HepG2 (cell line): ENCODE results near the gene AIF1. TPM values are rescaled to one million over a fixed set of nuclear protein-coding genes. Genes with fewer than 3 reads are reported as not detected.
"Not testable (repeated sequence)": the region's sequence is repeated elsewhere in the genome, so short reads cannot be mapped to it uniquely, and the experiment has no call there.

Source experiments
- ATAC-seq: fragments of 200-7000 bp; cut with Tn5 transposase; 3 replicates; pipeline ENCODE4 v1.9.1; 2020; ENCODE audit warnings: mild to moderate bottlenecking, moderate library complexity
- BruUV-seq: library from RNA; stranded (reverse); fragments of 400-500 nt; replicated peaks from 2 replicates; lab custom pipeline; 2021; lab: Mats Ljungman, UMichigan
- CTCF ChIA-PET: fragments of 300-600 bp; formaldehyde crosslinking; extraction: SDS; loops from one replicate; lab custom pipeline; 2021; ENCODE audit warnings: low total read pairs, inconsistent platforms, low intra/inter-chr PET ratio; lab: Yijun Ruan, JAX
- POLR2A ChIA-PET: fragments of 350-600 bp; sonication (Branson Sonifier 250); formaldehyde crosslinking; loops from one replicate; lab custom pipeline; 2020; ENCODE audit warnings: antibody characterized with exemption, inconsistent platforms; lab: Yijun Ruan, JAX
- DNase-seq: peaks from one replicate; pipeline ENCODE4 v3.0.0-alpha.2; 2015; ENCODE audit warnings: low spot score
- FAIRE-seq: peaks from 3 replicates; lab custom pipeline; 2011; peaks lifted over from hg19 to GRCh38; lab: Jason Lieb, UNC
- H2AFZ ChIP-seq: one replicate; pipeline ENCODE4 v1.6.1; 2011; ENCODE audit warnings: low read length, inconsistent platforms
- H3K27ac ChIP-seq: fragments of 300-600 bp; 3 replicates; pipeline ENCODE4 v1.8.0; 2011; ENCODE audit warnings: mixed run types, mild to moderate bottlenecking, mixed read lengths, low read length, inconsistent platforms; ENCODE audit not compliant: insufficient read depth; ENCODE audit errors: extremely low read length
- H3K27me3 ChIP-seq, 2 experiments: fragments of 200-600 bp in 1 of 2; 2 replicates in 1 of 2; 3 replicates in 1 of 2; pipeline versions ENCODE4 v1.6.0 to v1.8.0; 2011; ENCODE audit warnings: low read length in 2 of 2, mild to moderate bottlenecking in 2 of 2, moderate library complexity in 2 of 2, inconsistent platforms in 1 of 2; ENCODE audit not compliant: insufficient read depth in 2 of 2, control insufficient read depth in 1 of 2
- H3K36me3 ChIP-seq, 2 experiments: fragments of 200-600 bp in 1 of 2; replicated peaks in 1 of 2; 2 replicates in 1 of 2; 3 replicates in 1 of 2; pipeline versions ENCODE4 v1.5.1 to v1.8.0; 2011; ENCODE audit warnings: low read length in 2 of 2, inconsistent platforms in 1 of 2; ENCODE audit not compliant: insufficient read depth in 2 of 2, control insufficient read depth in 1 of 2
- H3K4me1 ChIP-seq: 2 replicates; pipeline ENCODE4 v1.5.1; 2012; ENCODE audit warnings: low read length, inconsistent platforms; ENCODE audit not compliant: insufficient read depth
- H3K4me2 ChIP-seq: 2 replicates; pipeline ENCODE4 v1.6.0; 2011; ENCODE audit warnings: low read depth, low read length, inconsistent platforms
- H3K4me3 ChIP-seq, 3 experiments: fragments of 200-600 bp in 1 of 3; sonication (generic), shearing (Covaris generic) in 1 of 3; replicated peaks in 1 of 3; 2 replicates each; pipeline ENCODE4 v1.5.1; 2011 to 2016; ENCODE audit warnings: low read length in 3 of 3, inconsistent platforms in 2 of 3, low read depth in 2 of 3, mild to moderate bottlenecking in 2 of 3, control low read depth in 1 of 3, mixed read lengths in 1 of 3; ENCODE audit not compliant: insufficient read depth in 1 of 3
- H3K79me2 ChIP-seq: one replicate; pipeline ENCODE4 v1.6.1; 2011; ENCODE audit warnings: low read length, inconsistent platforms; ENCODE audit not compliant: insufficient read depth
- H3K9ac ChIP-seq: 2 replicates; pipeline ENCODE4 v1.6.0; 2011; ENCODE audit warnings: mild to moderate bottlenecking, low read depth, low read length, inconsistent platforms; ENCODE audit not compliant: insufficient read depth
- H3K9me3 ChIP-seq: 2 replicates; pipeline ENCODE4 v1.5.1; 2012; ENCODE audit warnings: mild to moderate bottlenecking, low read length
- H4K20me1 ChIP-seq: 2 replicates; pipeline ENCODE4 v1.6.0; 2011; ENCODE audit warnings: inconsistent platforms, mild to moderate bottlenecking, low read length, moderate library complexity; ENCODE audit not compliant: insufficient read depth
- BORCS8-MEF2B ChIP-seq: sonication (generic); formaldehyde crosslinking; IDR thresholded peaks from 2 replicates; pipeline ENCODE4 v1.8.0; 2022; ENCODE audit warnings: mild to moderate bottlenecking, missing genetic modification reagents
- FOXM1 ChIP-seq: sonication (generic); formaldehyde crosslinking; IDR thresholded peaks from 2 replicates; pipeline ENCODE4 v1.5.0; 2020; ENCODE audit warnings: missing genetic modification reagents
- MNT ChIP-seq: fragments of 450-650 bp; IDR thresholded peaks from 2 replicates; pipeline ENCODE4 v1.6.1; 2016
- SMC3 ChIP-seq: IDR thresholded peaks from 2 replicates; pipeline ENCODE4 v1.6.1; 2011; ENCODE audit warnings: low read length, improper control_type of control experiment
- ZNF121 ChIP-seq: sonication (generic); formaldehyde crosslinking; IDR thresholded peaks from 2 replicates; pipeline ENCODE4 v1.5.0; 2020; ENCODE audit warnings: mild to moderate bottlenecking, missing genetic modification reagents
- ZNF678 ChIP-seq: sonication (generic); formaldehyde crosslinking; IDR thresholded peaks from 2 replicates; pipeline ENCODE4 v1.4.0; 2020; ENCODE audit warnings: mild to moderate bottlenecking, missing genetic modification reagents
- WGBS: methylation state at CpG from one replicate; pipeline ENCODE4 v1.1.6; 2017; ENCODE audit warnings: low lambda C conversion rate; 5-methylcytosine and 5-hydroxymethylcytosine counted together
- in situ Hi-C: cut with HindIII; loops from 2 replicates; pipeline ENCODE4 v1.10.0; 2017; ENCODE audit warnings: low pct_unique_long_range_greater_than_20kb; ENCODE audit not compliant: extremely low pct_ligation_motif_present
- intact Hi-C: fragments of 100-400 bp; cut with micrococcal nuclease; formaldehyde crosslinking; loops from one replicate; pipeline ENCODE4 v1.10.0; 2022; ENCODE audit not compliant: unreplicated experiment
- polyA plus RNA-seq, 8 experiments: library from polyadenylated mRNA; depleted of rRNA in 3 of 8; stranded (reverse) in 7 of 8; unstranded in 1 of 8; fragments of >200 nt; fragmentation: Illumina TruSeq in 4 of 8; extraction: Trizol in 4 of 8; gene quantifications; 2 replicates each; pipeline versions ENCODE4 v1.2.1 to v1.2.3, GENCODE V29; 2011 to 2016; ENCODE audit warnings: low read depth in 4 of 8, missing spikeins in 1 of 8, mixed read lengths in 1 of 8; ENCODE audit not compliant: insufficient read depth in 1 of 8
- total RNA-seq, 5 experiments: library from RNA; depleted of rRNA; stranded (reverse); fragments of >200 nt; fragmentation: Illumina TruSeq; extraction: Trizol; gene quantifications; 2 replicates each; pipeline ENCODE4 v1.2.3, GENCODE V29; 2016; ENCODE audit warnings: low read depth in 1 of 5

AIF1 gene
- total and polyA plus RNA-seq, 2 of the 13 experiments (the other 11 are each of a cell fraction or from before 2014, with no cell fraction given) = 1.5 TPM; not detected in 1

- H3K36me3 ChIP-seq = no peaks in the 10 kb centered on the region
- FAIRE-seq (no peak), ATAC-seq (peak; percentile 63)
- in situ Hi-C loops (loop anchor here (5.0 kb wide), 1 partner anchor 97 kb away; no protein-coding TSS in a partner anchor), intact Hi-C loops (loop anchor here (5.0 kb wide), 1 partner anchor 1142 kb away; no protein-coding TSS in a partner anchor)
- peaks cover 7 to 36% of the 10 kb centered on the region in 2 experiments; a peak in 4 of 5 replicates for H3K27me3 ChIP-seq
- H3K27ac ChIP-seq = no peak overlapping the region
- no peak overlapping the region for H3K9ac ChIP-seq
- no peaks in the 10 kb centered on the region for H4K20me1 ChIP-seq
- no peaks in the 10 kb centered on the region for H3K9me3 ChIP-seq
- 11% methylated on average over 9 of the region's 9 CpGs for WGBS
- no peaks in the 10 kb centered on the region for H3K4me1 ChIP-seq
- H2AFZ ChIP-seq = peak overlapping the region; percentile 35
- CTCF ChIA-PET = no interaction called here
- H3K4me3 ChIP-seq = no peak overlapping the region
- H3K4me2 ChIP-seq = peak overlapping the region; percentile 8; the same call in 1 of the 2 replicates
- BruUV-seq = no TSS peak
- no peak for TF ChIP-seq FOXM1 (CRISPR knock-in tag)
- no peak for TF ChIP-seq SMC3
- no peak for TF ChIP-seq MNT
- no peak for TF ChIP-seq ZNF678 (CRISPR knock-in tag)
- TF ChIP-seq BORCS8-MEF2B = no peak
- TF ChIP-seq, all 625 proteins: peak for 0
- no peaks in the 10 kb centered on the region for H3K79me2 ChIP-seq
- no peak for DNase-seq
- POLR2A ChIA-PET = no interaction called here
Measured at GRCh38 chr6:31588871-31589650, 26.0 kb upstream of the AIF1 start.

GRCh38 chr6:31590691-31591090 lies 24.3 kb upstream of the AIF1 start:
- intact Hi-C loops = loop anchor here (5.0 kb wide), 1 partner anchor 273 kb away; no protein-coding TSS in a partner anchor
- H3K4me3 ChIP-seq, DNase-seq, POLR2A ChIA-PET, in situ Hi-C loops, H3K36me3 ChIP-seq, H3K9me3 ChIP-seq, H2AFZ ChIP-seq, H3K4me2 ChIP-seq, FAIRE-seq, BruUV-seq, CTCF ChIA-PET, H3K79me2 ChIP-seq, ATAC-seq, H3K4me1 ChIP-seq, H4K20me1 ChIP-seq, H3K27ac ChIP-seq, H3K9ac ChIP-seq: not testable (repeated sequence)
- H3K27me3 ChIP-seq = peaks cover 7 to 36% of the 10 kb centered on the region in 2 experiments; a peak in 4 of 5 replicates
- 45% methylated on average over 5 of the region's 5 CpGs for WGBS
- peak; percentile 47; the same call in 1 of the 2 replicates for TF ChIP-seq ZNF121 (CRISPR knock-in tag)
